Measurements from ENCODE around the gene GPC5.
"Not testable (repeated sequence)": the region's sequence is repeated elsewhere in the genome, so short reads cannot be mapped to it uniquely, and the experiment has no call there.

Gene GPC5

DNA sequence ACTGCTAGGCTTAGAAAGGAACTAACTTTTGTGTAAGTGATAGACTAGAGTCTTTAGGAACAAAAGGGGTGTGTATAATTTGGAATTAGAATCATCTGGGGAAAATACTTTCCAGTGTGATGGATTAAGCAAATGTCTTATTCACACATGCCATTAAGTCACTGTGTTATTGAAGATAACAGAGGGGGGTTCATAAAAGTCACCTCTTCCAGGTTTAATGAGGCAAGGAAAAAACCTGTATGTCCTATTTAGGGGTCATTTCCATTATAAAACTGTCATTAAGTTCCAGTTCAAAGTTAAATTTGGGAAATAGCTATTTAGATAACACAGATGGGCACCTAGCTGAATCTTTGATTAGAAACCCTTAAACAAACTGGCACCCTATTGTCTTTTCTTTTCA, 1323.2 kb downstream of the GPC5 start:
- H3K27ac ChIP-seq (ENCODE audit: low read length), result no peak overlapping the region
- H3K4me3 ChIP-seq (ENCODE audit: low read depth in 1 of 2, low read length in 2 of 2), result no peak overlapping the region
- H3K4me1 ChIP-seq (ENCODE audit: control insufficient read depth in 1 of 2, insufficient read depth in 2 of 2, low read length in 2 of 2), result no peaks in the 10 kb centered on the region
- H3K27me3 ChIP-seq (ENCODE audit: low read depth, low read length), result no peaks in the 10 kb centered on the region
- peaks cover 0 to 2% of the 10 kb centered on the region in 2 donors for H3K9me3 ChIP-seq (ENCODE audit: control insufficient read depth in 1 of 2, low read length in 2 of 2)
- H3K36me3 ChIP-seq (ENCODE audit: control insufficient read depth in 1 of 2, insufficient read depth in 2 of 2, low read length in 2 of 2), result no peaks in the 10 kb centered on the region

DNA sequence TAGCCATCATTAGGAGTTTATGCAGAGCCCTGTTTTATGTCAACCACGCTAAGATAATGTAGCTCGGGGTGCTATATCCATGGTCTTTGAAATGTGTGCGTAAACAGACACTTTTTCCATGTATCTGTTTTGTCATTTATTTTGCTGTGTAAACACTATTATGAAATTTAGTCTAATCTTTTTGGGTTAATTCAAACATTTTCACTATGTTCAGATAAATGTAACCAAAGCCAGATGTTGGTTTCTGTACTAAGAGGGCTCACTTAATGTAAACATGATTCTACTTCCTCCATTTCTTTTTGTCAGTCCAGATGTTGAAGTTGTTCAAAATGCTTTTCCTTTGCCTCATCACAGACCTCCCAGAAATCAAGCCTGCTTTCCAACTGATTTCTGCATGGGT, 1328.7 kb downstream of the GPC5 start:
- peaks cover 0 to 2% of the 10 kb centered on the region in 2 donors for H3K9me3 ChIP-seq (ENCODE audit: control insufficient read depth in 1 of 2, low read length in 2 of 2)
- no peaks in the 10 kb centered on the region for H3K27me3 ChIP-seq (ENCODE audit: low read depth, low read length)
- H3K36me3 ChIP-seq (ENCODE audit: control insufficient read depth in 1 of 2, insufficient read depth in 2 of 2, low read length in 2 of 2), result no peaks in the 10 kb centered on the region
- no peaks in the 10 kb centered on the region for H3K4me1 ChIP-seq (ENCODE audit: control insufficient read depth in 1 of 2, insufficient read depth in 2 of 2, low read length in 2 of 2)
- no peak overlapping the region for H3K27ac ChIP-seq (ENCODE audit: low read length)
- H3K4me3 ChIP-seq (ENCODE audit: low read depth in 1 of 2, low read length in 2 of 2), result no peak overlapping the region

DNA sequence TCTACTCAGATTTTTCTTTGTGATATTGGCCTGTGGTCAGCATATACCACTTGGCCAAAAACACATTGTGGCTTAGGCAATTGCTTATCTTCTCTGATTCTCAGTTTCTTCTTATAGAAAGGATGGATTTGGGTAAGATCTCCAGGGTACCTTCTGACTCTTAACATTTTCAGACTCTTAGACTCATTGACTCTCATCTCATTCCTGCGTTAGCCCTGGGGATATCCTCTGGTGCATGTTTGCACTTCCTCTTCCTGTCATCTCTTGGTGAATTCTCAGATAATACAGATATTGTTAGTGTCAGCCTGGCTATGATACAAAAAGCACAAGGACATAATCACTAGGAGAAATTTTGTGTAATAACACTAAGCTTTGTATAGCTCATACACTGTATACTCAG, 1335.6 kb downstream of the GPC5 start:
- H3K9me3 ChIP-seq (ENCODE audit: control insufficient read depth in 1 of 2, low read length in 2 of 2), result no peaks in the 10 kb centered on the region
- no peaks in the 10 kb centered on the region for H3K27me3 ChIP-seq (ENCODE audit: low read depth, low read length)
- H3K36me3 ChIP-seq (ENCODE audit: control insufficient read depth in 1 of 2, insufficient read depth in 2 of 2, low read length in 2 of 2), result no peaks in the 10 kb centered on the region
- H3K4me1 ChIP-seq (ENCODE audit: control insufficient read depth in 1 of 2, insufficient read depth in 2 of 2, low read length in 2 of 2), result no peaks in the 10 kb centered on the region
- no peak overlapping the region for H3K4me3 ChIP-seq (ENCODE audit: low read depth in 1 of 2, low read length in 2 of 2)
- H3K27ac ChIP-seq (ENCODE audit: low read length), result no peak overlapping the region

GRCh38 chr13:92734545-92734944, 1336.1 kb downstream of the GPC5 start:
- H3K27me3 ChIP-seq (ENCODE audit: low read depth, low read length), result no peaks in the 10 kb centered on the region
- no peaks in the 10 kb centered on the region for H3K9me3 ChIP-seq (ENCODE audit: control insufficient read depth in 1 of 2, low read length in 2 of 2)
- H3K36me3 ChIP-seq (ENCODE audit: control insufficient read depth in 1 of 2, insufficient read depth in 2 of 2, low read length in 2 of 2), result no peaks in the 10 kb centered on the region
- no peaks in the 10 kb centered on the region for H3K4me1 ChIP-seq (ENCODE audit: control insufficient read depth in 1 of 2, insufficient read depth in 2 of 2, low read length in 2 of 2)
- no peak overlapping the region for H3K4me3 ChIP-seq (ENCODE audit: low read depth in 1 of 2, low read length in 2 of 2)
- H3K27ac ChIP-seq (ENCODE audit: low read length), result no peak overlapping the region

DNA sequence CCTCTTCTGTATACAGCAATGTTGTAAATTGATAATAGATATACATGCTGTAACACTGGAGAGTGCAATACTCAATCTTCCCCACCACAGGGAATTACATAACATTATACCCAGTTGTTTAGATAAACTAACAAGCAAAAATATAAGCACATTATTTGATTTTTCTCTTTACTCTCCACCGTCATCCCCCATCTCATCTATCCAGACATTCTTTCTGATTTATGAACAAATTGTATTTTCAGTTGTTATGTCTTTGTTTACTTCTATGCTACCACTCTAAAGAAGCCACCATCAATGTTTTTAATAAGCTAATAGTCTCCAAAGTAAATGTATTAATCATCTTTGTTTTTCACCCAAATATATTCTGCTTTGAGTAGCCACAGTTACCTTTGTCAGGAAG, 1337.5 kb downstream of the GPC5 start:
- Histone ChIP-seq H3K36me3 (ENCODE audit: control insufficient read depth in 1 of 2, insufficient read depth in 2 of 2, low read length in 2 of 2) (no peaks in the 10 kb centered on the region), H3K27me3 (ENCODE audit: low read depth, low read length) (no peaks in the 10 kb centered on the region), H3K9me3 (ENCODE audit: control insufficient read depth in 1 of 2, low read length in 2 of 2) (no peaks in the 10 kb centered on the region), H3K4me1 (ENCODE audit: control insufficient read depth in 1 of 2, insufficient read depth in 2 of 2, low read length in 2 of 2) (no peaks in the 10 kb centered on the region), H3K27ac (ENCODE audit: low read length) (no peak overlapping the region), H3K4me3 (ENCODE audit: low read depth in 1 of 2, low read length in 2 of 2) (no peak overlapping the region)

GRCh38 chr13:92739306-92739818, 1340.9 kb downstream of the GPC5 start:
- Histone ChIP-seq H3K4me1 (ENCODE audit: control insufficient read depth in 1 of 2, insufficient read depth in 2 of 2, low read length in 2 of 2) (no peaks in the 10 kb centered on the region), H3K4me3 (ENCODE audit: low read depth in 1 of 2, low read length in 2 of 2) (no peak overlapping the region), H3K27me3 (ENCODE audit: low read depth, low read length) (no peaks in the 10 kb centered on the region), H3K27ac (ENCODE audit: low read length) (no peak overlapping the region), H3K36me3 (ENCODE audit: control insufficient read depth in 1 of 2, insufficient read depth in 2 of 2, low read length in 2 of 2) (no peaks in the 10 kb centered on the region), H3K9me3 (ENCODE audit: control insufficient read depth in 1 of 2, low read length in 2 of 2) (no peaks in the 10 kb centered on the region)

- Histone ChIP-seq H3K9me3 (ENCODE audit: control insufficient read depth in 1 of 2, low read length in 2 of 2) (no peaks in the 10 kb centered on the region), H3K4me1 (ENCODE audit: control insufficient read depth in 1 of 2, insufficient read depth in 2 of 2, low read length in 2 of 2) (no peaks in the 10 kb centered on the region), H3K27ac (ENCODE audit: low read length) (no peak overlapping the region), H3K4me3 (ENCODE audit: low read depth in 1 of 2, low read length in 2 of 2) (no peak overlapping the region), H3K27me3 (ENCODE audit: low read depth, low read length) (no peaks in the 10 kb centered on the region), H3K36me3 (ENCODE audit: control insufficient read depth in 1 of 2, insufficient read depth in 2 of 2, low read length in 2 of 2) (no peaks in the 10 kb centered on the region)
These were observed 1345.6 kb downstream of the GPC5 start for GRCh38 chr13:92743992-92744391.

- H3K4me3 ChIP-seq (ENCODE audit: low read depth in 1 of 2, low read length in 2 of 2), result no peak overlapping the region
- H3K9me3 ChIP-seq (ENCODE audit: control insufficient read depth in 1 of 2, low read length in 2 of 2), result no peaks in the 10 kb centered on the region
- H3K27ac ChIP-seq (ENCODE audit: low read length), result no peak overlapping the region
- H3K4me1 ChIP-seq (ENCODE audit: control insufficient read depth in 1 of 2, insufficient read depth in 2 of 2, low read length in 2 of 2), result no peaks in the 10 kb centered on the region
- no peaks in the 10 kb centered on the region for H3K27me3 ChIP-seq (ENCODE audit: low read depth, low read length)
- H3K36me3 ChIP-seq (ENCODE audit: control insufficient read depth in 1 of 2, insufficient read depth in 2 of 2, low read length in 2 of 2), result no peaks in the 10 kb centered on the region
These were observed 1346.8 kb downstream of the GPC5 start for GRCh38 chr13:92745258-92745657.

- not testable (repeated sequence) for H3K27ac ChIP-seq (ENCODE audit: low read length); H3K4me3 ChIP-seq (ENCODE audit: low read depth in 1 of 2, low read length in 2 of 2); H3K9me3 ChIP-seq (ENCODE audit: control insufficient read depth in 1 of 2, low read length in 2 of 2); H3K27me3 ChIP-seq (ENCODE audit: low read depth, low read length); H3K4me1 ChIP-seq (ENCODE audit: control insufficient read depth in 1 of 2, insufficient read depth in 2 of 2, low read length in 2 of 2); H3K36me3 ChIP-seq (ENCODE audit: control insufficient read depth in 1 of 2, insufficient read depth in 2 of 2, low read length in 2 of 2)
These were observed 1354.3 kb downstream of the GPC5 start for GRCh38 chr13:92752705-92753104.

- H3K27ac ChIP-seq (ENCODE audit: low read length), result no peak overlapping the region
- H3K4me3 ChIP-seq (ENCODE audit: low read depth in 1 of 2, low read length in 2 of 2), result no peak overlapping the region
- peaks cover 0 to 19% of the 10 kb centered on the region in 2 donors for H3K9me3 ChIP-seq (ENCODE audit: control insufficient read depth in 1 of 2, low read length in 2 of 2)
- no peaks in the 10 kb centered on the region for H3K4me1 ChIP-seq (ENCODE audit: control insufficient read depth in 1 of 2, insufficient read depth in 2 of 2, low read length in 2 of 2)
- H3K36me3 ChIP-seq (ENCODE audit: control insufficient read depth in 1 of 2, insufficient read depth in 2 of 2, low read length in 2 of 2), result no peaks in the 10 kb centered on the region
- no peaks in the 10 kb centered on the region for H3K27me3 ChIP-seq (ENCODE audit: low read depth, low read length)
These were observed 1363.3 kb downstream of the GPC5 start for GRCh38 chr13:92761710-92762109.

DNA sequence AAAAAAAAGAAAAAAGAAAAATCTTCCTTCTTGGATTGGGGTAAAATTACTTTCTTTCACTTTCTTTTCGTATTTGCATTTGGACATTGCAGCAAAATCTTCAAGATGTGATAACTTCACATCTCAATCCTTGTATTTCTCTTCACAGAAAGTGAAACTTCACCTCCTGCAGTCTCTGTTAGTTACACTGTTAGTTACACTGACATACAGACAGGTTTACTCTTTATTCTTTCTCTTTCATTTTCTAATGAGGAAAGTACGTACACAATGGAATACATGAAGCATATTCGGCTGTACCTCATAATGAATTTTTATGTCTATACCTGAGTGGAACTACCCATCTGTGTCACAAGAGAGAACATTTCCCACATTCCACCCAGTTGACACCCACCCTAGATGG, 1369.0 kb downstream of the GPC5 start:
- Histone ChIP-seq H3K36me3 (ENCODE audit: control insufficient read depth in 1 of 2, insufficient read depth in 2 of 2, low read length in 2 of 2) (no peaks in the 10 kb centered on the region), H3K9me3 (ENCODE audit: control insufficient read depth in 1 of 2, low read length in 2 of 2) (peaks cover 0 to 4% of the 10 kb centered on the region in 2 donors), H3K4me1 (ENCODE audit: control insufficient read depth in 1 of 2, insufficient read depth in 2 of 2, low read length in 2 of 2) (no peaks in the 10 kb centered on the region), H3K27ac (ENCODE audit: low read length) (no peak overlapping the region), H3K4me3 (ENCODE audit: low read depth in 1 of 2, low read length in 2 of 2) (peak overlapping the region in 1 of 2 donors; percentile 23), H3K27me3 (ENCODE audit: low read depth, low read length) (no peaks in the 10 kb centered on the region)

DNA sequence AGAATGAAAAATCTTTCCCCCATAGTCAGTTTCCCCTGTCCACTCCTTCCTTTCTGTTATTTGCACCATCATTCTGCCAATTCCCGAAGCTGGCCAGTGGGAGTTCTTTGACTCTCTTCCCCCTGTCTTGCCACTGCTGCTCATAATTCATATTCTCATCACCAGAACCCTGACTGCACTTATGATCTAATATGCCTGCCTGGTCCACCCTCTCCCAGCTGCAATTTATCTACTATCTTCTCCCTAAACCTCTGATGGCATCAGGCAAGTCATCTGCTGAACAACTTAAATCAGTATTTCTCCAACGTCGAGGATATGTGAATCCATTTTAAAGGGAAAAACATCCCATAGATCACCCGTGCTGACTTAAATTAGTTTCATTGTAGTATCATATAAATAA, 1370.2 kb downstream of the GPC5 start:
- Histone ChIP-seq H3K36me3 (ENCODE audit: control insufficient read depth in 1 of 2, insufficient read depth in 2 of 2, low read length in 2 of 2) (no peaks in the 10 kb centered on the region), H3K4me3 (ENCODE audit: low read depth in 1 of 2, low read length in 2 of 2) (no peak overlapping the region), H3K4me1 (ENCODE audit: control insufficient read depth in 1 of 2, insufficient read depth in 2 of 2, low read length in 2 of 2) (no peaks in the 10 kb centered on the region), H3K27me3 (ENCODE audit: low read depth, low read length) (no peaks in the 10 kb centered on the region), H3K9me3 (ENCODE audit: control insufficient read depth in 1 of 2, low read length in 2 of 2) (no peaks in the 10 kb centered on the region), H3K27ac (ENCODE audit: low read length) (no peak overlapping the region)
